H1 (cell line): ENCODE data around the gene TSPOAP1. TPM values are rescaled to one million over a fixed set of nuclear protein-coding genes. Genes with fewer than 3 reads are reported as not detected.

Experiments used
- CTCF ChIA-PET: fragments of 300-600 bp; sonication (Branson Sonifier 250); formaldehyde crosslinking; loops from one replicate; lab custom pipeline; 2021; ENCODE audit not compliant: partially characterized antibody; lab: Charles Lee
- POLR2A ChIA-PET: fragments of 300-600 bp; sonication (Branson Sonifier 250); formaldehyde crosslinking; loops from one replicate; lab custom pipeline; 2021; ENCODE audit warnings: inconsistent platforms; ENCODE audit not compliant: partially characterized antibody; lab: Charles Lee
- DNase-seq, 2 experiments: peaks; one replicate each; pipeline versions ENCODE4 v3.0.0 to v3.0.0-alpha.2; 2010 to 2022; ENCODE audit warnings: low spot score in 2 of 2, low read depth in 1 of 2, mixed read lengths in 1 of 2
- FAIRE-seq: peaks from 2 replicates; lab custom pipeline; 2011; peaks lifted over from hg19 to GRCh38; lab: Jason Lieb, UNC
- H2AFZ ChIP-seq: 2 replicates; pipeline ENCODE4 v1.8.1; 2012; ENCODE audit warnings: low read length, inconsistent platforms
- H2AK5ac ChIP-seq: 2 replicates; pipeline ENCODE4 v1.6.1; 2013; ENCODE audit warnings: low read depth, low read length
- H2BK120ac ChIP-seq: replicated peaks from 2 replicates; pipeline ENCODE3; 2013; ENCODE audit warnings: low read depth, low read length, inconsistent platforms
- H2BK12ac ChIP-seq: 2 replicates; pipeline ENCODE4 v1.6.1; 2013; ENCODE audit warnings: low read depth, low read length
- H2BK15ac ChIP-seq: 2 replicates; pipeline ENCODE4 v1.6.1; 2013; ENCODE audit warnings: low read length
- H2BK20ac ChIP-seq: 2 replicates; pipeline ENCODE4 v1.6.1; 2013; ENCODE audit warnings: low read length
- H2BK5ac ChIP-seq: 2 replicates; pipeline ENCODE4 v1.6.1; 2013; ENCODE audit warnings: low read depth, low read length
- H3K14ac ChIP-seq: 2 replicates; pipeline ENCODE4 v1.6.1; 2013; ENCODE audit warnings: inconsistent platforms; ENCODE audit not compliant: insufficient read length
- H3K18ac ChIP-seq: 2 replicates; pipeline ENCODE4 v1.6.1; 2013; ENCODE audit warnings: low read length; ENCODE audit errors: extremely low read depth
- H3K23ac ChIP-seq: 2 replicates; pipeline ENCODE4 v1.6.1; 2013; ENCODE audit warnings: inconsistent platforms; ENCODE audit not compliant: insufficient read length
- H3K23me2 ChIP-seq: 2 replicates; pipeline ENCODE4 v1.6.1; 2013; ENCODE audit warnings: low read depth, low read length
- H3K27ac ChIP-seq: 2 replicates; pipeline ENCODE4 v1.6.1; 2011; ENCODE audit warnings: low read depth, low read length, inconsistent platforms
- H3K27me3 ChIP-seq, 4 experiments: replicated peaks in 1 of 4; 1 replicate in 1 of 4; 2 replicates in 3 of 4; pipeline versions ENCODE4 v1.6.1 to v1.8.1; 2011 to 2013; ENCODE audit warnings: low read length in 3 of 4, mild to moderate bottlenecking in 3 of 4, inconsistent platforms in 2 of 4, mixed read lengths in 2 of 4, moderate library complexity in 1 of 4; ENCODE audit not compliant: control insufficient read depth in 3 of 4, insufficient read depth in 3 of 4; ENCODE audit errors: extremely low read depth in 1 of 4
- H3K36me3 ChIP-seq, 4 experiments: 2 replicates each; pipeline versions ENCODE4 v1.6.1 to v1.8.1; 2011 to 2013; ENCODE audit warnings: mild to moderate bottlenecking in 4 of 4, low read length in 3 of 4, moderate library complexity in 2 of 4, control low read depth in 1 of 4, inconsistent platforms in 1 of 4; ENCODE audit not compliant: insufficient read depth in 4 of 4, control insufficient read depth in 2 of 4
- H3K4ac ChIP-seq: replicated peaks from 2 replicates; pipeline ENCODE3; 2013; ENCODE audit warnings: low read length, low read depth, mixed read lengths, inconsistent platforms; ENCODE audit not compliant: insufficient read length
- H3K4me1 ChIP-seq, 4 experiments: replicated peaks in 1 of 4; 1 replicate in 1 of 4; 2 replicates in 3 of 4; pipeline versions ENCODE4 v1.6.1 to v1.8.1; 2011 to 2013; ENCODE audit warnings: low read length in 3 of 4, inconsistent platforms in 2 of 4, mixed read lengths in 1 of 4; ENCODE audit not compliant: insufficient read depth in 4 of 4, control insufficient read depth in 3 of 4
- H3K4me2 ChIP-seq, 2 experiments: 2 replicates each; pipeline versions ENCODE4 v1.6.1 to v1.8.1; 2011 to 2013; ENCODE audit warnings: low read depth in 2 of 2, low read length in 2 of 2, control low read depth in 1 of 2, inconsistent platforms in 1 of 2, mild to moderate bottlenecking in 1 of 2; ENCODE audit not compliant: insufficient read depth in 1 of 2
- H3K4me3 ChIP-seq, 4 experiments: fragments of 200-600, 300-600 bp in 1 of 4; sonication (generic), shearing (Covaris generic), sonication (Bioruptor Twin) in 1 of 4; 2 replicates each; pipeline versions ENCODE4 v1.5.1 to v1.8.1; 2011 to 2016; ENCODE audit warnings: low read length in 4 of 4, low read depth in 3 of 4, control low read depth in 2 of 4, inconsistent platforms in 2 of 4, mild to moderate bottlenecking in 2 of 4, mixed read lengths in 1 of 4, moderate library complexity in 1 of 4; ENCODE audit not compliant: insufficient read depth in 2 of 4; ENCODE audit errors: extremely low read depth in 1 of 4
- H3K56ac ChIP-seq: replicated peaks from 2 replicates; pipeline ENCODE3; 2013; ENCODE audit warnings: low read depth, mild to moderate bottlenecking, mixed read lengths, low read length, inconsistent platforms; ENCODE audit not compliant: insufficient read length
- H3K79me1 ChIP-seq: 2 replicates; pipeline ENCODE4 v1.6.1; 2013; ENCODE audit warnings: low read depth, low read length, control low read depth
- H3K79me2 ChIP-seq, 2 experiments: 2 replicates each; pipeline versions ENCODE4 v1.6.1 to v1.8.1; 2012 to 2013; ENCODE audit warnings: low read length in 2 of 2, mild to moderate bottlenecking in 2 of 2, inconsistent platforms in 1 of 2; ENCODE audit not compliant: insufficient read depth in 2 of 2, control insufficient read depth in 1 of 2
- H3K9ac ChIP-seq, 4 experiments: replicated peaks in 1 of 4; 1 replicate in 1 of 4; 2 replicates in 3 of 4; pipeline versions ENCODE4 v1.6.1 to v1.8.1; 2011 to 2013; ENCODE audit warnings: low read depth in 3 of 4, low read length in 3 of 4, control low read depth in 2 of 4, mild to moderate bottlenecking in 2 of 4, moderate library complexity in 2 of 4, inconsistent platforms in 1 of 4; ENCODE audit errors: extremely low read depth in 1 of 4
- H3K9me3 ChIP-seq, 2 experiments: 2 replicates each; pipeline versions ENCODE4 v1.6.1 to v1.8.1; 2012 to 2013; ENCODE audit warnings: mild to moderate bottlenecking in 2 of 2, moderate library complexity in 2 of 2, control low read depth in 1 of 2, inconsistent platforms in 1 of 2, low read depth in 1 of 2, low read length in 1 of 2, mixed read lengths in 1 of 2; ENCODE audit not compliant: insufficient read depth in 2 of 2
- H4K20me1 ChIP-seq, 2 experiments: replicated peaks in 1 of 2; 2 replicates each; pipeline versions ENCODE3 to v1.8.1; 2011 to 2013; ENCODE audit warnings: inconsistent platforms in 2 of 2, low read length in 2 of 2, mild to moderate bottlenecking in 1 of 2; ENCODE audit not compliant: insufficient read depth in 2 of 2, control insufficient read depth in 1 of 2
- H4K5ac ChIP-seq: 2 replicates; pipeline ENCODE4 v1.6.1; 2013; ENCODE audit warnings: low read length, low read depth, mixed read lengths, inconsistent platforms; ENCODE audit not compliant: insufficient read length
- H4K8ac ChIP-seq: 2 replicates; pipeline ENCODE4 v1.8.0; 2013; ENCODE audit warnings: mild to moderate bottlenecking, moderate library complexity, low read length, inconsistent platforms; ENCODE audit not compliant: insufficient read depth; ENCODE audit errors: extremely low read depth
- H4K91ac ChIP-seq: replicated peaks from 2 replicates; pipeline ENCODE3; 2013; ENCODE audit warnings: low read length, mixed read lengths, inconsistent platforms; ENCODE audit not compliant: insufficient read length
- BCL11A ChIP-seq, 2 experiments: IDR thresholded peaks; one replicate each; pipeline ENCODE4 v1.6.1; 2011; ENCODE audit warnings: low read depth in 2 of 2, low read length in 2 of 2, mild to moderate bottlenecking in 2 of 2
- CBX5 ChIP-seq: fragments of 300-800, 300-1000 bp; sonication (generic); IDR thresholded peaks from 2 replicates; pipeline ENCODE4 v1.7.1; 2016; ENCODE audit warnings: antibody characterized with exemption, low read length, low read depth
- CHD2 ChIP-seq: IDR thresholded peaks from 2 replicates; pipeline ENCODE4 v1.6.1; 2012; ENCODE audit warnings: low read length, improper control_type of control experiment
- GTF2F1 ChIP-seq: IDR thresholded peaks from 2 replicates; pipeline ENCODE4 v1.6.1; 2012; ENCODE audit warnings: low read depth, low read length, improper control_type of control experiment, borderline replicate concordance
- HDAC6 ChIP-seq: IDR thresholded peaks from one replicate; pipeline ENCODE4 v1.7.1; 2012; ENCODE audit warnings: low read depth, mild to moderate bottlenecking, inconsistent platforms, low read length, moderate library complexity
- NRF1 ChIP-seq: IDR thresholded peaks from 2 replicates; pipeline ENCODE4 v1.6.1; 2011; ENCODE audit warnings: mild to moderate bottlenecking, low read depth, low read length, improper control_type of control experiment
- RBBP5 ChIP-seq: IDR thresholded peaks from 2 replicates; pipeline ENCODE4 v1.7.1; 2012; ENCODE audit warnings: low read depth, mild to moderate bottlenecking, inconsistent platforms, low read length, moderate library complexity, borderline replicate concordance
- RXRA ChIP-seq: IDR thresholded peaks from 2 replicates; pipeline ENCODE4 v1.6.1; 2011; ENCODE audit warnings: low read depth, mild to moderate bottlenecking, low read length, moderate library complexity; ENCODE audit not compliant: insufficient read depth
- WGBS, 2 experiments: shearing (Covaris generic) in 1 of 2; methylation state at CpG; one replicate each; pipeline versions ENCODE4 v1.1.6 to v1.1.7; 2013 to 2015; ENCODE audit warnings: low lambda C conversion rate in 2 of 2, mixed read lengths in 2 of 2, inconsistent platforms in 1 of 2, low coverage in 1 of 2, missing lambda C conversion rate in 1 of 2; ENCODE audit not compliant: insufficient replicate concordance in 2 of 2, insufficient coverage in 1 of 2, insufficient read length in 1 of 2; ENCODE audit errors: extremely low coverage in 1 of 2, missing lambda C conversion rate in 1 of 2; 5-methylcytosine and 5-hydroxymethylcytosine counted together
- polyA plus RNA-seq, 7 experiments: library from polyadenylated mRNA; depleted of rRNA in 3 of 7; stranded (reverse) in 5 of 7; unstranded in 2 of 7; fragments of >200 nt in 5 of 7; fragments of 200-250 nt in 2 of 7; gene quantifications; 1 replicate in 5 of 7; 2 replicates in 1 of 7; 4 replicates in 1 of 7; pipeline versions ENCODE4 v1.2.1 to v1.2.3, GENCODE V29; 2011 to 2013; ENCODE audit warnings: missing spikeins in 2 of 7, mixed read lengths in 2 of 7
- total RNA-seq: library from RNA; stranded (reverse); fragmentation: NEBNext Ultra II Directional; extraction: Animal tissue kit (Norgen Biotek cat#: 25700); gene quantifications from 2 replicates; pipeline ENCODE4 v1.2.1, GENCODE V29; 2021

TSPOAP1 gene
- total and polyA plus RNA-seq, 2 of the 8 experiments (the other 6 are each of a cell fraction or from before 2014, with no cell fraction given) = 7.6 to 9.2 TPM

DNA sequence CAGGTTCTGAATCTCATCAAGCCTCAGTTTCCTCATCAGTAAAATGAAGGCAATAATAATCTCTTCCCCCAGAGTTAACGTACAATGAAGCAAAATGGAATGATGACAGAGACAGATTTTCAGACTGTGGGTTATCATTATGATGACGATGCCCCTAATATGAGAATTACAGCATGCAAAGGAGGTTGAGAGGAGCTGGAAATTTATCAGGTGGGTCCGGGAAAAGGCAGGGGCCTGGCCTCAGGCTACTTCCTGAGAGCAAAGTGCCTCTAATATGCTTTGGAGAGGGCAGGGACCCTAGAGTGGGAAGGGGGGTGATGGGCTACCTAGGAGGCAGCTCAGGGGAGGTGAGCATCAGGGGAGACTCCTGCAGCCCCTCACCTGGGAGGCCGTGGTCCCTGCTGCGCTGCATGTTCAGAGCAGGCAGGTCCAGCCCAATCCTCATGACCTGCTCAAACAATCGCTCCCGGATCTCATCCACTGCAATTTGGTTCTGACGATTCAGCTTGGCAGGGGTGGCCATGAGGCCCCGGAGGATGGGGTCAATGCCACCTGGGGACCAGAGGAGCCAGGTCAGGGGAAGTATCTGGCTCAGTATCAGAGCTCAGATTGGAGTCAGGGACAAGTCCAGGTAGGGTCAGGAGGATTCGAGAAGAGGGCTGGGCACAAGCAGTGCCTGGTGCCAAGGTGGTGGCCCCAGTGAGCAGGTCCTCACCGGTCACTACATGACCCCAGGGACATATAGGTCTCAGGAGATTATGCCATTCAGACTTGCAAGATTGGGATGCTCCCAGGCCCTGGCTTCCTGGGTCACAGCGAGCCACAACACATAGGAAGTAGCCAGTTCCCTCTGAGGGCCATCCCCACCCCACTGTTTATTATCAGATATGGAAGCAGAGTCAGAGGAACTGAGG lies 56.0 kb downstream of the TSPOAP1 start:
- Histone ChIP-seq H3K18ac (no peak overlapping the region), H4K5ac (no peak overlapping the region), H3K4me3 (no peak overlapping the region), H2AK5ac (no peak overlapping the region), H3K27me3 (no peaks in the 10 kb centered on the region; a peak in 3 of 7 replicates), H3K9ac (no peak overlapping the region), H3K56ac (no peak overlapping the region), H3K23ac (no peak overlapping the region), H3K4me1 (no peaks in the 10 kb centered on the region), H3K4ac (no peak overlapping the region), H3K4me2 (no peak overlapping the region), H2BK5ac (no peak overlapping the region), H2BK15ac (no peak overlapping the region), H3K27ac (no peak overlapping the region), H2BK12ac (no peak overlapping the region), H3K36me3 (no peaks in the 10 kb centered on the region), H3K79me2 (no peaks in the 10 kb centered on the region), H2BK20ac (no peak overlapping the region), H4K91ac (no peak overlapping the region), H2AFZ (no peak overlapping the region), H3K79me1 (no peaks in the 10 kb centered on the region), H3K23me2 (no peaks in the 10 kb centered on the region), H3K14ac (no peak overlapping the region), H3K9me3 (no peaks in the 10 kb centered on the region), H2BK120ac (no peak overlapping the region), H4K20me1 (no peaks in the 10 kb centered on the region), H4K8ac (no peak overlapping the region)
- 87% methylated on average over 12 of the region's 12 CpGs; no CpG with 5 or more reads in 1 of the 2 experiments for WGBS, 2 experiments
- POLR2A ChIA-PET = no interaction called here
- DNase-seq (peak in 1 of 2 experiments; percentile 29), FAIRE-seq (no peak)
- TF ChIP-seq CHD2 = no peak
- TF ChIP-seq BCL11A (IDR thresholded peaks at IDR 0.05; ENCODE audit: low read depth in 2 of 2, low read length in 2 of 2) = no peak
- TF ChIP-seq RBBP5 = no peak
- TF ChIP-seq HDAC6 = no peak
- no peak for TF ChIP-seq NRF1
- TF ChIP-seq RXRA = no peak
- no peak for TF ChIP-seq CBX5
- TF ChIP-seq GTF2F1 = no peak
- CTCF ChIA-PET = interaction anchor here (0.7 to 2.1 kb wide), 7 partner anchors 12 to 186 kb away, joined by 3 to 9 read pairs (median 3); no protein-coding TSS in a partner anchor
